ENCODE data around the gene AGRN. TPM values are rescaled to one million over a fixed set of nuclear protein-coding genes. Genes with fewer than 3 reads are reported as not detected.

Gene AGRN
- total and polyA plus RNA-seq, 2 of the 4 experiments (the other 2 are of a cell fraction), result 8.1 to 115 TPM

DNA sequence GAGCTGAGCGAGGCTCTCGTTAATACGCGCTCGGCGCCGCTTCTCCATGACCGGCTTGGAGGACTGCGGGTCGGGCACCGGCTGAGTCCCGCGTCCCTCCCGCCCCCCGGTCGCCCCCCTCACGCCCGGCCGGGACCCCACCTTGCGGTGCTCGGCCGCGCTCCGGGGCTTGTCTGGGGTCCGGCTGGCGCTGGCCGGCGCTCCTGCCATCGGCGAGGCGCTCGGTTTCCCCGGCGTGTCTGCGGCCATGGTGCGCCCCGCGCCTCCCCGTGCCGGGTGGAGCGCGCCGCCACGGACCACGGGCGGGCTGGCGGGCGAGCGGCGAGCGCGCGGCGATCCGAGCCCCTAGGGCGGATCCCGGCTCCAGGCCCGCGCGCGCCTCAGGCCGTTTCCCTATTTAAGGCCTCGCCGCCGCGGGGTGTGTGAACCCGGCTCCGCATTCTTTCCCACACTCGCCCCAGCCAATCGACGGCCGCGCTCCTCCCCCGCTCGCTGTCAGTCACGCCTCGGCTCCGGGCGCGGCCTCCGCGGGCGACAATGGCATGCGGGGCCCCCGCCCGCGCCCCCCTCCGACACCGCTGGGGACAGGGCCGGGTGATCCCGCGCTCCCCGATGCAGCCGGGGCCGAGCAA is 20.1 kb upstream of the AGRN start, which contains the start of gene HES4 (continued):
- TF ChIP-seq MAZ (IDR thresholded peaks at IDR 0.05; ENCODE audit: borderline replicate concordance, low read depth, low read length) (peak; percentile 83), CHD1 (IDR thresholded peaks at IDR 0.05; ENCODE audit: low read depth, low read length) (no peak; the same call in 1 of the 2 replicates)

DNA sequence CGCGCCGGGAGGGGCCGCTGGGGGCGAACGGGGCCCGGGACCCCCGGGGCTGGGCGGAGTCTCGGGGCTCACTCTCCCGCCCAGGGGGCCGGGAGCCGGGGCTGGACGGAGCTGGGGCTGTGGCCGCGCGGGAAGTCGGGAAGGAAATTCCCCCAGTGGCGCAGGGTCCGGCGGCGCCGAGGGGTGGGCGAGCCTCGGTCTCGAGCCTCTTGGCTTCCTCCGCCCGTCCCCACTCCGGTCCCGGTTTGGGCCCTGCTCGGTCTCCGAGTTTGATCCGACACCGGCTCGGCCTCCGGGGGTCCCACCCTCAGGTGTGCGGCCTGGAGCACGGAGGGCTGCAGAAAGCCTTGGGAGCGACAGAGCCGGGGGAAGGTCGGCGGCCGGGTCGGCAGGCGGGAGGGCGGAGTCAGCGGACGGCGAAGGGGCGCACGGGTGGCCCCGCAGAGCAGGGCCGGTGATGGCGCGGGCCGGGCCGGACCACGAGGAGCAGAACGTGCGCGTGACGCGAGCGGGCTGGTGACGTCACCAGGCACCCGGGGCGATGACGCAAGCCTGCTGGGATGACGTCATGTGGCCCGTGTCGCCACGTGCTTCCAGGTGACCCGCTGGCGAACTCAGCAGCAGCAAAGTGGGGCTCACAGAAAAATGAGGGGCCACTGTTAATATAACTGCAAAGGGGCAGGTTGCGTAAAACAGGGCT is 19.4 kb upstream of the AGRN start:
- peak overlapping the region; percentile 18 for H3K14ac ChIP-seq (replicated peaks; ENCODE audit: low read depth, low read length)
- peak overlapping the region; percentile 88 for H3K4ac ChIP-seq (ENCODE audit: low read depth, low read length)
- peaks cover 9 to 35% of the 10 kb centered on the region in 2 experiments; a peak in 3 of 4 replicates for H3K79me1 ChIP-seq (ENCODE audit: low read depth in 1 of 2, low read length in 2 of 2)
- peak overlapping the region; percentile 42 for H2BK5ac ChIP-seq (ENCODE audit: low read depth, low read length, poor library complexity, severe bottlenecking)
- peak overlapping the region; percentile 48; the same call in 1 of the 2 replicates for H2BK120ac ChIP-seq (ENCODE audit: low read depth, low read length)
- dilution Hi-C loops (cut with HindIII; ENCODE audit: low sequenced_read_pairs, unreplicated experiment), result no loop called here
- no peaks in the 10 kb centered on the region for H3K9me3 ChIP-seq (ENCODE audit: control insufficient read depth, insufficient read depth, low read length)
- peak overlapping the region; percentile 21 for H4K5ac ChIP-seq (ENCODE audit: low read depth, low read length)
- WGBS, 2 experiments (ENCODE audit: extremely low coverage in 2 of 2, insufficient read length in 1 of 2), result 1% methylated on average over 58 of the region's 75 CpGs; no CpG with 5 or more reads in 1 of the 2 experiments
- peak overlapping the region; percentile 94 for H2AK9ac ChIP-seq (replicated peaks; ENCODE audit: low read depth, low read length, poor library complexity)
- H3K4me2 ChIP-seq (ENCODE audit: low read depth, low read length), result peak overlapping the region; percentile 68
- peak overlapping the region; percentile 8 for H2AK5ac ChIP-seq (ENCODE audit: low read depth, low read length)
- peaks cover 10% of the 10 kb centered on the region for H3K4me1 ChIP-seq (ENCODE audit: control insufficient read depth, insufficient read depth, low read length)
- intact Hi-C loops (cut with micrococcal nuclease), result loop anchor here (5.0 kb wide), 1 partner anchor 57 kb away; no protein-coding TSS in a partner anchor
- no peaks in the 10 kb centered on the region for H3K27me3 ChIP-seq (ENCODE audit: control insufficient read depth, insufficient read depth, low read length)
- H3K23ac ChIP-seq (ENCODE audit: low read depth, low read length), result peak overlapping the region; percentile 29; the same call in 1 of the 2 replicates
- ATAC-seq (ENCODE audit: low read depth), result peak; percentile 70
- H4K91ac ChIP-seq (ENCODE audit: insufficient read depth, low read depth, low read length), result peak overlapping the region; percentile 69
- H3K4me3 ChIP-seq (ENCODE audit: insufficient read depth, low read depth, low read length), result peak overlapping the region; percentile 59
- H3K9me1 ChIP-seq (ENCODE audit: insufficient read depth, low read length), result no peaks in the 10 kb centered on the region
- in situ Hi-C loops (cut with MboI; ENCODE audit: low sequenced_read_pairs), result no loop called here
- H3K36me3 ChIP-seq (ENCODE audit: control insufficient read depth, insufficient read depth, low read length), result no peaks in the 10 kb centered on the region
- H3K18ac ChIP-seq (ENCODE audit: low read depth, low read length), result peak overlapping the region; percentile 7; the same call in 1 of the 2 replicates
- H4K8ac ChIP-seq (ENCODE audit: low read depth in 2 of 2, low read length in 2 of 2), result peak overlapping the region; percentile 51 to 85
- H2BK15ac ChIP-seq (ENCODE audit: low read depth, low read length), result no peak overlapping the region; the same call in 2 of the 3 replicates
- peak overlapping the region; percentile 59 for H3K9ac ChIP-seq (ENCODE audit: low read depth, low read length)
- H2AFZ ChIP-seq (replicated peaks; ENCODE audit: low read length, poor library complexity), result peak overlapping the region; percentile 89
- no peak overlapping the region; the same call in 1 of the 2 replicates for H3K56ac ChIP-seq (ENCODE audit: extremely low read depth, insufficient read depth, low read length)
- CTCF ChIA-PET, result interaction anchor here (1.0 kb wide), 1 partner anchor 13 kb away, joined by 3 read pairs; the partner anchor contains the start of gene ISG15
- peak overlapping the region; percentile 84 for H3K27ac ChIP-seq (ENCODE audit: insufficient read depth, low read length)
- H2BK20ac ChIP-seq (ENCODE audit: low read depth, low read length), result no peak overlapping the region
- DNase-seq, result peak; percentile 89
- BruUV-seq (replicated peaks), result no TSS peak
- POLR2A ChIA-PET (ENCODE audit: unreplicated experiment), result no interaction called here
- H4K20me1 ChIP-seq (ENCODE audit: insufficient read depth, low read length), result peaks cover 9% of the 10 kb centered on the region
- TF ChIP-seq MAFK (IDR thresholded peaks at IDR 0.05; ENCODE audit: low read depth, low read length), result no peak
- peak; percentile 100 for TF ChIP-seq BHLHE40 (IDR thresholded peaks at IDR 0.05; ENCODE audit: low read depth, low read length)
- TF ChIP-seq RFX5 (IDR thresholded peaks at IDR 0.05; ENCODE audit: low read depth, low read length), result no peak
- TF ChIP-seq NFE2L2 (IDR thresholded peaks at IDR 0.05; ENCODE audit: low read depth, low read length), result no peak; the same call in 1 of the 2 replicates
- TF ChIP-seq FOS (IDR thresholded peaks at IDR 0.05; ENCODE audit: low read depth, low read length), result peak; percentile 96
- peak; percentile 98 for TF ChIP-seq CEBPB (IDR thresholded peaks at IDR 0.05; ENCODE audit: low read depth, low read length)
- TF ChIP-seq, protein P1, sequence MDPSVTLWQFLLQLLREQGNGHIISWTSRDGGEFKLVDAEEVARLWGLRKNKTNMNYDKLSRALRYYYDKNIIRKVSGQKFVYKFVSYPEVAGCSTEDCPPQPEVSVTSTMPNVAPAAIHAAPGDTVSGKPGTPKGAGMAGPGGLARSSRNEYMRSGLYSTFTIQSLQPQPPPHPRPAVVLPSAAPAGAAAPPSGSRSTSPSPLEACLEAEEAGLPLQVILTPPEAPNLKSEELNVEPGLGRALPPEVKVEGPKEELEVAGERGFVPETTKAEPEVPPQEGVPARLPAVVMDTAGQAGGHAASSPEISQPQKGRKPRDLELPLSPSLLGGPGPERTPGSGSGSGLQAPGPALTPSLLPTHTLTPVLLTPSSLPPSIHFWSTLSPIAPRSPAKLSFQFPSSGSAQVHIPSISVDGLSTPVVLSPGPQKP (IDR thresholded peaks at IDR 0.05; ENCODE audit: borderline replicate concordance, low read depth, low read length), result no peak
- peak; percentile 36; the same call in 1 of the 2 replicates for TF ChIP-seq CHD1 (IDR thresholded peaks at IDR 0.05; ENCODE audit: low read depth, low read length)
- no peak for TF ChIP-seq RAD21 (IDR thresholded peaks at IDR 0.05; ENCODE audit: low read length)
- TF ChIP-seq, protein P2, sequence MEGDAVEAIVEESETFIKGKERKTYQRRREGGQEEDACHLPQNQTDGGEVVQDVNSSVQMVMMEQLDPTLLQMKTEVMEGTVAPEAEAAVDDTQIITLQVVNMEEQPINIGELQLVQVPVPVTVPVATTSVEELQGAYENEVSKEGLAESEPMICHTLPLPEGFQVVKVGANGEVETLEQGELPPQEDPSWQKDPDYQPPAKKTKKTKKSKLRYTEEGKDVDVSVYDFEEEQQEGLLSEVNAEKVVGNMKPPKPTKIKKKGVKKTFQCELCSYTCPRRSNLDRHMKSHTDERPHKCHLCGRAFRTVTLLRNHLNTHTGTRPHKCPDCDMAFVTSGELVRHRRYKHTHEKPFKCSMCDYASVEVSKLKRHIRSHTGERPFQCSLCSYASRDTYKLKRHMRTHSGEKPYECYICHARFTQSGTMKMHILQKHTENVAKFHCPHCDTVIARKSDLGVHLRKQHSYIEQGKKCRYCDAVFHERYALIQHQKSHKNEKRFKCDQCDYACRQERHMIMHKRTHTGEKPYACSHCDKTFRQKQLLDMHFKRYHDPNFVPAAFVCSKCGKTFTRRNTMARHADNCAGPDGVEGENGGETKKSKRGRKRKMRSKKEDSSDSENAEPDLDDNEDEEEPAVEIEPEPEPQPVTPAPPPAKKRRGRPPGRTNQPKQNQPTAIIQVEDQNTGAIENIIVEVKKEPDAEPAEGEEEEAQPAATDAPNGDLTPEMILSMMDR (conservative IDR thresholded peaks at IDR 0.05; ENCODE audit: low read depth, low read length), result 0 out of 2 replicates have a peak, but pooled peaks have one; percentile 11

Data from IMR-90 (cell line).